HG03025 (cell line): ENCODE results near the gene DDX4.
"Not testable (repeated sequence)": the region's sequence is repeated elsewhere in the genome, so short reads cannot be mapped to it uniquely, and the experiment has no call there.

Experiments
- ATAC-seq: cut with Tn5 transposase; IDR thresholded peaks from one replicate; pipeline ENCODE4 v1.9.1; 2021; ENCODE audit warnings: mild to moderate bottlenecking, moderate library complexity; ENCODE audit not compliant: unreplicated experiment, low FRiP score

Gene DDX4

GRCh38 chr5:55720188-55720703 is 17.6 kb upstream of the DDX4 start:
- no peak for ATAC-seq

GRCh38 chr5:55724281-55724680 is 13.6 kb upstream of the DDX4 start:
- ATAC-seq = no peak

- ATAC-seq = no peak
These were observed 6.0 kb upstream of the DDX4 start for GRCh38 chr5:55731848-55732247.

GRCh38 chr5:55732585-55732984 is 5.3 kb upstream of the DDX4 start:
- no peak for ATAC-seq

GRCh38 chr5:55734658-55735057 is 3.2 kb upstream of the DDX4 start:
- no peak for ATAC-seq

GRCh38 chr5:55742778-55743177 is 4.9 kb downstream of the DDX4 start:
- ATAC-seq = no peak

GRCh38 chr5:55747778-55748318 is 10.0 kb downstream of the DDX4 start:
- no peak for ATAC-seq

GRCh38 chr5:55749387-55749786 is 11.5 kb downstream of the DDX4 start:
- ATAC-seq = no peak

- ATAC-seq = no peak
These were observed 12.2 kb downstream of the DDX4 start for GRCh38 chr5:55750063-55750462.

- no peak for ATAC-seq
These were observed 12.6 kb downstream of the DDX4 start for GRCh38 chr5:55750499-55750898.

- no peak for ATAC-seq
These were observed 20.4 kb downstream of the DDX4 start for GRCh38 chr5:55758231-55758630.

- no peak for ATAC-seq
These were observed 20.9 kb downstream of the DDX4 start for GRCh38 chr5:55758714-55759113.

GRCh38 chr5:55761721-55762120 is 23.9 kb downstream of the DDX4 start:
- ATAC-seq = not testable (repeated sequence)

- ATAC-seq = no peak
These were observed 26.0 kb downstream of the DDX4 start for GRCh38 chr5:55763746-55764420.

- no peak for ATAC-seq
These were observed 30.4 kb downstream of the DDX4 start for GRCh38 chr5:55768279-55768678.

GRCh38 chr5:55771175-55771655 is 33.4 kb downstream of the DDX4 start:
- ATAC-seq = no peak

GRCh38 chr5:55773057-55773456 is 35.2 kb downstream of the DDX4 start:
- no peak for ATAC-seq

GRCh38 chr5:55777332-55777731 is 39.5 kb downstream of the DDX4 start:
- ATAC-seq = no peak

- no peak for ATAC-seq
These were observed 63.1 kb downstream of the DDX4 start for GRCh38 chr5:55800924-55801323.

GRCh38 chr5:55808814-55809213 is 71.0 kb downstream of the DDX4 start:
- not testable (repeated sequence) for ATAC-seq

GRCh38 chr5:55815939-55816338 is 78.1 kb downstream of the DDX4 start:
- not testable (repeated sequence) for ATAC-seq

GRCh38 chr5:55816342-55816741 is 78.5 kb downstream of the DDX4 start:
- no peak for ATAC-seq
